ENCODE results near the gene SPO11.

DNA sequence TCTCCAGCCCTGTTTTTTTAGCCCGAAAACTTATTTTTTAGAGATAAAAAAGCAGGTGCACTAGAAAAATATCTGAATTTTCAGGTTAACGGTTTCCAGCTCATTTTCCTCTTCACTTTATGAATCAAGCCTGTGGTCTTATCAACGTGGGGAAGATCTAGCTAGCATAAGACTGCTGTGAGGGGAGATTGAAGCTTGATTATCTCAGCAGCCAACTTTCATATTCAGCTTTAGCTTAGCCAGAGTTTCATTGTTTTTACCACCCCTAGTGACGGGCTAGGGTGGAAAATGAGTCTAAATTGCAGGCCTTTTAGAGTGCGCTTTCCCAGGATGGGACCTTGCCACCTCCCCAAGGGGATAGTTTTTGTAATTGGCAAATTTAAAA is 49.7 kb downstream of the SPO11 start:
- TF ChIP-seq, protein P1, sequence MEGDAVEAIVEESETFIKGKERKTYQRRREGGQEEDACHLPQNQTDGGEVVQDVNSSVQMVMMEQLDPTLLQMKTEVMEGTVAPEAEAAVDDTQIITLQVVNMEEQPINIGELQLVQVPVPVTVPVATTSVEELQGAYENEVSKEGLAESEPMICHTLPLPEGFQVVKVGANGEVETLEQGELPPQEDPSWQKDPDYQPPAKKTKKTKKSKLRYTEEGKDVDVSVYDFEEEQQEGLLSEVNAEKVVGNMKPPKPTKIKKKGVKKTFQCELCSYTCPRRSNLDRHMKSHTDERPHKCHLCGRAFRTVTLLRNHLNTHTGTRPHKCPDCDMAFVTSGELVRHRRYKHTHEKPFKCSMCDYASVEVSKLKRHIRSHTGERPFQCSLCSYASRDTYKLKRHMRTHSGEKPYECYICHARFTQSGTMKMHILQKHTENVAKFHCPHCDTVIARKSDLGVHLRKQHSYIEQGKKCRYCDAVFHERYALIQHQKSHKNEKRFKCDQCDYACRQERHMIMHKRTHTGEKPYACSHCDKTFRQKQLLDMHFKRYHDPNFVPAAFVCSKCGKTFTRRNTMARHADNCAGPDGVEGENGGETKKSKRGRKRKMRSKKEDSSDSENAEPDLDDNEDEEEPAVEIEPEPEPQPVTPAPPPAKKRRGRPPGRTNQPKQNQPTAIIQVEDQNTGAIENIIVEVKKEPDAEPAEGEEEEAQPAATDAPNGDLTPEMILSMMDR (IDR thresholded peaks at IDR 0.05; ENCODE audit: control extremely low read depth in 1 of 3, insufficient read depth in 1 of 3, low read depth in 1 of 3, low read length in 3 of 3): no peak
- TF ChIP-seq TAF1 (IDR thresholded peaks at IDR 0.05; ENCODE audit: low read depth, low read length) (no peak), KDM1A (IDR thresholded peaks at IDR 0.05; ENCODE audit: borderline replicate concordance, low read length) (no peak), SRF (IDR thresholded peaks at IDR 0.05; ENCODE audit: low read depth, low read length) (no peak), EGR1 (IDR thresholded peaks at IDR 0.05; ENCODE audit: borderline replicate concordance, low read depth, low read length) (no peak)

Measured in H1 (cell line).